Measurements from ENCODE around the gene ACOT8. TPM values are rescaled to one million over a fixed set of nuclear protein-coding genes. Genes with fewer than 3 reads are reported as not detected.

ACOT8 gene
- total and polyA plus RNA-seq, 11 donors: 22.5 to 57.8 (median 32.4) TPM

DNA sequence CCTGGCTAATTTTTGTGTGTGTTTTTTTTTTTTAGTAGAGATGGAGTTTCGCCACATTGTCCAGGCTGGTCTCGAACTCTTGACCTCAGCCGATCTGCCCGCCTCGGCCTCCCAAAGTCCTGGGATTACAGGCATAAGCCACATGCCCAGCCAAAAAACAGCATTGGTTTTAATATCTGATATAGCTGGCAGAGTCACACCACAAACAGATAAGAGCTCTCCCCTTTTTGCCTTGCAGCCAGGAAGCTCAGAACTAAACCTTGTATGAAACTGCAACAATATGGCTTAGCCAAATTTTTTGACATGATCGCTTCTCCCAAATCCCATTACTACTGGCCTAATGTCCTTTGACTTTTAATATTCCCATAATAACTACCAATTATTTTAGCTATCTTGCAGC, 4.9 kb downstream of the ACOT8 start:
- Histone ChIP-seq H3K4me1 (peaks cover 3 to 35% (median 21%) of the 10 kb centered on the region in 12 donors), H3K27me3 (no peaks in the 10 kb centered on the region), H3K9me3 (no peaks in the 10 kb centered on the region), H3K36me3 (peaks cover 0 to 63% (median 46%) of the 10 kb centered on the region in 9 donors), H3K4me3 (no peak overlapping the region), H3K27ac (no peak overlapping the region)
- 95 to 99% (median 97%) methylated on average over 6 of the region's 6 CpGs for WGBS, 4 donors
- ATAC-seq (no peak), DNase-seq (no peak)
- intact Hi-C loops (cut with DNase I): no loop called here
- TF ChIP-seq POLR2A (IDR thresholded peaks at IDR 0.05): no peak
- TF ChIP-seq, protein P1, sequence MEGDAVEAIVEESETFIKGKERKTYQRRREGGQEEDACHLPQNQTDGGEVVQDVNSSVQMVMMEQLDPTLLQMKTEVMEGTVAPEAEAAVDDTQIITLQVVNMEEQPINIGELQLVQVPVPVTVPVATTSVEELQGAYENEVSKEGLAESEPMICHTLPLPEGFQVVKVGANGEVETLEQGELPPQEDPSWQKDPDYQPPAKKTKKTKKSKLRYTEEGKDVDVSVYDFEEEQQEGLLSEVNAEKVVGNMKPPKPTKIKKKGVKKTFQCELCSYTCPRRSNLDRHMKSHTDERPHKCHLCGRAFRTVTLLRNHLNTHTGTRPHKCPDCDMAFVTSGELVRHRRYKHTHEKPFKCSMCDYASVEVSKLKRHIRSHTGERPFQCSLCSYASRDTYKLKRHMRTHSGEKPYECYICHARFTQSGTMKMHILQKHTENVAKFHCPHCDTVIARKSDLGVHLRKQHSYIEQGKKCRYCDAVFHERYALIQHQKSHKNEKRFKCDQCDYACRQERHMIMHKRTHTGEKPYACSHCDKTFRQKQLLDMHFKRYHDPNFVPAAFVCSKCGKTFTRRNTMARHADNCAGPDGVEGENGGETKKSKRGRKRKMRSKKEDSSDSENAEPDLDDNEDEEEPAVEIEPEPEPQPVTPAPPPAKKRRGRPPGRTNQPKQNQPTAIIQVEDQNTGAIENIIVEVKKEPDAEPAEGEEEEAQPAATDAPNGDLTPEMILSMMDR (IDR thresholded peaks at IDR 0.05): no peak

DNA sequence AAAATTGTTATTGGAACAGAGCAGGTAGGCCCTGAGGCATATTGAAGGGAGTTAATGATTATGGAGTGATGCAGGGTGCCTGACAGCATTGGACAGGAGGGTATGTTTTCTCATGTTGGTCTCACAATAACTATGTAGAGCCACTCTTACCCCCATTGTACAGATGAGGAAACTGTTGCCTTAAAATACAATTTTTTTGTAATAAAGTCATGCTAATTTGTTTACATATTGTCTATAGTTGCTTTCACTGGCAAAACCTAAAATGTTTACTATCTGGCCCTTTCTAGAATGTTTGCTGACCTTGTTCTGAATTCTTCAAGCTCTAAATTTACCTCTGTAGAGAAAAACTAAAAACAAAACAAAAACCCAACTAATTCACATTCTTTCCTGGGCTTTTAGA, 5.7 kb downstream of the ACOT8 start:
- DNase-seq (no peak), ATAC-seq (no peak)
- peaks cover 3 to 32% (median 19%) of the 10 kb centered on the region in 12 donors for H3K4me1 ChIP-seq
- intact Hi-C loops (cut with DNase I): no loop called here
- peak overlapping the region in 3 of 12 donors; percentile 13 to 30 (median 25) for H3K27ac ChIP-seq
- H3K4me3 ChIP-seq: no peak overlapping the region
- peaks cover 0 to 72% (median 54%) of the 10 kb centered on the region in 9 donors for H3K36me3 ChIP-seq
- H3K27me3 ChIP-seq: no peaks in the 10 kb centered on the region
- TF ChIP-seq, protein P1 (IDR thresholded peaks at IDR 0.05): no peak
- no peak for TF ChIP-seq POLR2A (IDR thresholded peaks at IDR 0.05)
- no peaks in the 10 kb centered on the region for H3K9me3 ChIP-seq

DNA sequence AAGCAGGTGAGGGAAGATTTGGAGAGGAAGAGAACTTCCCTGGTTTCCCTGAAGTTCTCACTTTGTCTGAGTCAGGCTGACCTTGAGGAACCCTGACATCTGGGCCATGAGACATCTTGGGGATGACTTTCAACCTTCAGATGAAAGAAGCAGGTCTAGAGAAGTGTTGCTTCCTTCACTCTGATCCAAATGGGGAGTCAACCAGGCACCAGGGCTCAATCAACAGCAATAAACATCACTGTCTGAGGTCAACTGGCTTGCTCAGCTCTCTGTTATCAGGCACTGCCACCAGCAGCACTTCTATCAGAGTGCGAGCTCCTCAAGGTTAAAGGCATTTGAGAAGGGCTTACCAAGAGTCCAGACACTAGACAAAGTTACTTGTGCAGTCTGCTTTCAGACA, 6.3 kb downstream of the ACOT8 start:
- H3K27ac ChIP-seq: peak overlapping the region in 4 of 12 donors; percentile 3 to 30 (median 19)
- H3K36me3 ChIP-seq: peaks cover 0 to 77% (median 60%) of the 10 kb centered on the region in 9 donors
- no peaks in the 10 kb centered on the region for H3K27me3 ChIP-seq
- WGBS, 4 donors: 45 to 100% (median 55%) methylated on average over 1 of the region's 1 CpG
- TF ChIP-seq, protein P1 (IDR thresholded peaks at IDR 0.05): no peak
- TF ChIP-seq POLR2A (IDR thresholded peaks at IDR 0.05): no peak
- no peaks in the 10 kb centered on the region for H3K9me3 ChIP-seq
- intact Hi-C loops (cut with DNase I): no loop called here
- DNase-seq (no peak), ATAC-seq (peak in 3 of 4 donors; percentile 58 to 77 (median 73))
- H3K4me3 ChIP-seq: no peak overlapping the region
- H3K4me1 ChIP-seq: peaks cover under 1 to 27% (median 13%) of the 10 kb centered on the region in 12 donors

DNA sequence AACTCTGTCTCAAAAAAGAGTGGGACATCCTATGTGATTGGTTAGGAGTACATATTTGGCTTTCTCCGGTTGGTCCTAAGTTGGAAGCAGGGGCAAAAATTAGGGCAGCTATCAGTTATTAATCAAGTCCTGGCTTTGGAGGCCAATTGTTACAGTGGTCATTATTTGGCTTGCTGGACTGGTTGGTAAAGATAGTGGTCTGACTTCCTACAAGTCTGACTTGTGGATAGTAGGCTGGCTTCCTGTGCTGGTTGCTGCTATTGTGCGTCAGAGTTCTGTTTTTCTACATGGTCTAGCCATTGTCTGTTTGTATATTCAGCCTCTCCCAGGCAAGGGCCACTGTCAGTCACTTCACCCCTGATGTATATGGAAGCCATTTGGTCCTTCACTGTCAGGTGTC, 7.0 kb downstream of the ACOT8 start:
- Histone ChIP-seq H3K36me3 (peaks cover 0 to 84% (median 67%) of the 10 kb centered on the region in 9 donors), H3K4me3 (no peak overlapping the region), H3K9me3 (no peaks in the 10 kb centered on the region), H3K27ac (no peak overlapping the region), H3K4me1 (peaks cover 0 to 20% (median 7%) of the 10 kb centered on the region in 12 donors), H3K27me3 (no peaks in the 10 kb centered on the region)
- intact Hi-C loops (cut with DNase I): no loop called here
- no peak for TF ChIP-seq POLR2A (IDR thresholded peaks at IDR 0.05)
- TF ChIP-seq, protein P1 (IDR thresholded peaks at IDR 0.05): no peak
- no peak for DNase-seq
- no peak for ATAC-seq
- WGBS, 4 donors: 91 to 100% (median 97%) methylated on average over 2 of the region's 2 CpGs

Data from heart left ventricle (tissue), 16 donors.